HG03108 (cell line): Measurements from ENCODE around the gene PPP1R3F.
"Not testable (repeated sequence)": the region's sequence is repeated elsewhere in the genome, so short reads cannot be mapped to it uniquely, and the experiment has no call there.

Experiments
- ATAC-seq: cut with Tn5 transposase; IDR thresholded peaks from one replicate; pipeline ENCODE4 v1.9.1; 2021; ENCODE audit warnings: moderate library complexity; ENCODE audit not compliant: unreplicated experiment

PPP1R3F gene

GRCh38 chrX:49272421-49272820 lies 2.8 kb downstream of the PPP1R3F start:
- no peak for ATAC-seq

- ATAC-seq = no peak
Measured at GRCh38 chrX:49273181-49273727, 3.7 kb downstream of the PPP1R3F start.

DNA sequence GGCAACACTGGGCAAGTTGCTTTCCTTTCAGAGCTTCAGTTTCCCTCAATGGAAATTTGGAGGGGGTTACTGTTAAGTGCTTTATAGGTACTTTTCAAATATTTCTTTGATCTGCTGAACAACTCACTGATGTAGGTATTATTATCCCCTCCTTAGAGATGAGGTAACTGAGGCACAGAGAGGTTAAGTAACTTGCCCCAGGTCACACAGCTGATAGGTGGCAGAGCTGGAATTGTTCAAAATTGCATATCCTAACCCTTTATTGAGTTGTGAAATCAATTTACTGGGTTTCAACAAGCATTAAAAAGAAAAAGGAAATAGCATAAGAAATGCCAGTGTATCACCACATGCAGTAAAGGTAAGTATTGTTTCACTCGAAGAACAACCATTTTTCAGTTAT lies 6.6 kb downstream of the PPP1R3F start:
- no peak for ATAC-seq

GRCh38 chrX:49276671-49277534 lies 7.3 kb downstream of the PPP1R3F start:
- ATAC-seq = no peak

DNA sequence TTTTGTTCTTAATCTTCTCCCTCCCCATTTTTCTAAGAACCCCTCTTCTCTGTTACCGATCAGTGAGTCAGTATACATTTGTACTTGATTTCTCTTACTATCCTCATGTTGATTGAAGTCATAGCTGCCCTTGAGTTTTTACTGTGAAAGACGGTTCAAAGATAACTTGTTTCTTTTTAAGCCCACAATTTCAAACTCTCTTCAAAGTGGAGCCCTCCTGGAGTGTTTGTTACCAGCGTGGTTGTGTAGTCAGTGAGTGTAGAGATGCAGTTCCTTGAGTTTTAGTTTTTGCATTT lies 7.9 kb downstream of the PPP1R3F start:
- ATAC-seq = no peak

GRCh38 chrX:49278081-49278480 lies 8.5 kb downstream of the PPP1R3F start:
- ATAC-seq = no peak

GRCh38 chrX:49282647-49283011 lies 13.0 kb downstream of the PPP1R3F start:
- ATAC-seq = no peak

GRCh38 chrX:49284212-49284611 lies 14.6 kb downstream of the PPP1R3F start:
- no peak for ATAC-seq

DNA sequence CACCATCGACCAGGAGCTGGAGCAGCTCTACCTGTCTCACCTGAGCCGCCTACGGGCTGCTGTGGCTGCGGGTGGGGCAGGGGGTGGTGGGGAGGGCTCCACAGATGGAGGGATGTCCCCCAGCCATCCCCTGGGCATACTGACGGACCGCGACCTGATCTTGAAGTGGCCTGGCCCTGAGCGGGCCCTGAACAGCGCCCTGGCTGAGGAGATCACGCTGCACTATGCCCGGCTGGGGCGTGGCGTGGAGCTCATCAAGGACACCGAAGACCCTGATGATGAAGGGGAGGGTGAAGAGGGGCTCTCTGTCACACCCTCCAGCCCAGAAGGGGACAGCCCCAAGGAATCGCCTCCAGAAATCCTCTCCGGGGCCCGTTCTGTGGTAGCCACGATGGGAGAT lies 16.5 kb downstream of the PPP1R3F start:
- ATAC-seq = no peak

DNA sequence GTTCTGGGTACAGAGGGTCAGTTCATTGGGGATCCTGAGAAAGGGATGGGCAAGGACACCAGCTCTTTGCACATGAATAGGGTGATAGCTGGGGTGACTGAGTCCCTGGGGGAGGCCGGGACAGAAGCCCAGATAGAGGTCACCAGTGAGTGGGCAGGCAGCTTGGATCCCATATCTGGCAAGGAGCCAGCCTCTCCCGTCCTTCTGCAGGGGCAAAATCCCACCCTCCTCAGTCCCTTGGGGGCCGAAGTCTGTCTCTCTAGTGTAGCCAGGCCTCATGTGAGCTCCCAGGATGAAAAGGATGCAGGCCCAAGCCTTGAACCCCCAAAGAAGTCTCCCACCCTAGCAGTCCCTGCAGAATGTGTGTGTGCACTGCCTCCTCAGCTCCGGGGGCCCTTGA lies 17.0 kb downstream of the PPP1R3F start:
- ATAC-seq = no peak

DNA sequence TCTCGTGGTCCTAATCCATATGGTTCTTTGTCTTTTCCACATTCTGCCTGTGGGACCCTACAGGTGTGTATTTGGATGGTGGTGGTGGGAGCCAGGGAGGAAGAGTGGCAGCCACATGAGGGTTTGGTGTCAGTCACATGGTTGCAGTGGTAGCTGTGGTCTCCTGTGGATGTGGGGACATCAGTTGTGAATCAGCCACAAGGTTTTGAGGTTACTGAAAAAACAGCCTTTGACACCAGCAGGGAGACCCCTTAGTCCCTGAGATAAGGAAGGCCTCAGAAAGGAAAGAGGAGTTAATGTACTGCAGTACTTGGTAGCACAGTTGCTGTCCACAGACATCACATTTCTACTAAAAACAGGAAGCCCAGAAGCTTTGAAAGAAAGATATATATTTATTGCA lies 18.1 kb downstream of the PPP1R3F start:
- no peak for ATAC-seq

GRCh38 chrX:49290215-49290614 lies 20.6 kb downstream of the PPP1R3F start:
- no peak for ATAC-seq

DNA sequence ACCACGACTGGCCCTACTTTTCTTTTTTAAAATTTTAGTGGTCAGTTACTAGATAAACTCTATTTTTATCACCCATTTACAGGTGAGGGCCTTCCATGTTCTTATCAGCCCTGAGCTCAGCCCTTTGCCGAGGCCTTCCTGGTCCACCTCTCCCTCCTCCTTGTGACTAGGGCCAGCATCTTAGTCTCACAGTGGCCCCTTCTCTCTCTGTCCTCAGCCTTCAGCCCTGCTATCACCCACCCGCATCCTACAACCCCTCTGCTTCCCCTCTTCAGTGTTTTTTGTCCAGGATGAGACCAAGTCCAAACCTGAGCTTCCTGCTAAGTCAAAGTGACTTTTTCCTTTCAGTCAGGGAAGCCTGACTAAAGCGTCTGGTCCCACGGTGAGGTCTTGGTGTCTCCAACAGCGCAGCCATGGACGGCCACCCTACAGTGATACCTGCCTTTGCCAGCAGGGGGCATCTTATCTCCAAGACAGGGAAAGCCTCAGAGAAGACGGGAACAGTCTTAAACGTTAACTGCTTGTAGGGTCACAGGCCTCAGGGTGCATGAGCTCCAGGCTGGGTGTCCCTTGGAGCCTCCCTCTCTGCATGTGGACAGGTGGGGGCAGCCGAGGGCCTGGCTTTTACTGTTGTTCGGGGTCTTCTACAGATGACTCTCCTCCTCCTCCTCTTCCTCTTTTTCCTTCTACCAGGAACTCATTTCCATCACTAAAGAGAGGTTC lies 22.2 kb downstream of the PPP1R3F start:
- no peak for ATAC-seq

DNA sequence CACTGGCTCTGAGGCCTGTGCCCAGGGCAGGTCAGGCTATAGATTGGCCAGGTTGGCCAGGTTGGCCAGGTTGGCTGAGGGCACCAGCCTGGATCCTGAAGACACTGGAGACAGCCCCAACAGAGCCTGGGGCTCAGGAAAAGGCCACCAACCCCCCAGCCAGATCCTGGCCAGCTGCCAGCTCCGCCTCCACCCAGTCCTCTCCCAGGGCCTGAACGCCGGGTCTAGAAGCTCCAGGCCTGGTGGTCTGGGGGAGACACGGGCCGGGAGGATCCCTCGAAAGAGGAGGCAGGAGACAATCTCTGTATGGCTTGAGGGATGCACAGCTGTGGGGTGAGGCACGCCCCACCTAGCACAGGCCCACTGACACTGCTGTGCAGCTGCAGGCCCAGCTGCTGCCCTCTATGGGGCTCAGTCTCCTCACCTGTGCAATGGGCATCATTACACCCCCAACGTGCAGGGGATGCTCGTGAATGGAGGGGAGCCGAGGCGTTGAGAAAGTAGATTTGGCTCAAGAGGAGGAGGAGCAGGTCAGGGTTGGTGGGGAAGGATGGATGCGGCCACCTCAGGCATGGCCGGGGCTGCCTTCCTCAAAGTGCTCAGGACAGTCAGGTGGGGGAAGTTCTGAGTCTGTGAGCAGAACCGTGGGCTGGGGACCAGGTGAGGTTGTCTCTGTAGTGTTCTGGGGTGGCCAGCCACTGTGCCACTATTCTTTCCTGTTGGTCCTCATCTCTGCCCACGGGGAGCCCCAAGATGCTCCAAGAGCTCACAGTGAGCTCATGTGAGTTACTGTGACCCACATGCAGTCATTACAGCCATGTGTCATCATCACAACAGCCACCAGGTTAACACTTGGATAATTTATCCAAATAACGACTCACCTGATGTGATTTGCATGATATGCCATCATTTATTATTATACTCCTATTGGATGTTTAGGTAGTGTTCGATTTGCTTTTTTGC lies 23.1 kb downstream of the PPP1R3F start:
- ATAC-seq = no peak

GRCh38 chrX:49299293-49299692 lies 29.7 kb downstream of the PPP1R3F start:
- ATAC-seq = not testable (repeated sequence)

GRCh38 chrX:49300703-49301102 lies 31.1 kb downstream of the PPP1R3F start:
- no peak for ATAC-seq

DNA sequence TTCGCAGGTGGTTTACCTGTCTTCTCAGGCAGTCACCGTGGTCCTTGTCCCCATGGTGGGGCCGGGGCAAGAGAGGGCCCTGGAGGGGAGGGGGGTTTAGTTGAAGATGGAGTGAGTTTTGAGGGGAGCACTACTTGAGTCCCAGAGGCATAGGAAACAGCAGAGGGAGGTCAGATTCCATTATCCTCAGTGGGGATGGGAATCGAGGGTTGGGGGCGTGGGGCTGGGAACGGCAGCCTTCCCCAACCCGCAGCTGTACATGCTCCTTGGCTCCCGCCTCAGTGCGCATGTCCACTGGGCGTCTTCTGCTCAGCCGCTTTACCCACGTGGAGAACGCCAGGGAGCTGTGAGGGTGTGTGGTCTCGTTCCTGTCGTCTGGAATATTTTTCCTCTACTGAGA lies 33.8 kb downstream of the PPP1R3F start, which contains the start of gene GAGE10:
Gene GAGE10 (plus strand): TSS at position 301 of the 400 bp plus-strand sequence. CDS start 1,214 bp downstream, outside the sequence.
- ATAC-seq = no peak

GRCh38 chrX:49307775-49308174 lies 38.2 kb downstream of the PPP1R3F start:
- not testable (repeated sequence) for ATAC-seq

- no peak for ATAC-seq
Measured at GRCh38 chrX:49308604-49309269, 39.1 kb downstream of the PPP1R3F start.

DNA sequence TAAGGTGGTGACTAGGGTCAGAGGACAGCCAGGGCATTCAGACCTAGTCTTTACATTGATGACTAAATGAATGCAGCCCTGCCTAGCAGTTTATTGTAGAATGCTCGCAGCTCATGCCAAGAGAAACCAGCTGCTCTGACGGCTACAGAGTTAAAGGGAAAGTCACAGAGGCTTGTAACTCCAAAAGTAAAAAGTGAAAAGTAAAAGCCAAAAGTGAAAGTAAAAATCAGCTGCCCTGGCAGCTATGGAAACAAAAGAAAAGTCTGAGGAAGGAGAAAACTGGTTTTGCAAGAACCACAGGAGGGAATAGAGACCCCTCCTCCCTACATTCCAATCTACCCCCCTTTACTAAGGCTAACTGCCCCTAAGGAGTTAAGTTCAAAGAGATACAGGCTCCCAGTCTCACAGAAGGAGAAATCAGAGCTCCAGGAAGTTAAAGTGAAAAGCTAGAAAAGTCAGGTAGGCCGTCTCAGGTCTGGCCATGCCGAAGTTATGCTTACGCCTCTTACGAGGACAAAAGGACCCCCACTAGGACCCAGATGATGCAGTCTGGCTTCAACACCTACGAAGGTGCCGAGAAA lies 39.9 kb downstream of the PPP1R3F start:
- no peak for ATAC-seq
